NCI-H2227 (cell line): ENCODE results near the gene SLC6A4.

Source experiments
- DNase-seq: peaks from one replicate; lab custom pipeline; 2025; ENCODE audit not compliant: unreplicated experiment; lab: John Stamatoyannopoulos, UW

The SLC6A4 gene

DNA sequence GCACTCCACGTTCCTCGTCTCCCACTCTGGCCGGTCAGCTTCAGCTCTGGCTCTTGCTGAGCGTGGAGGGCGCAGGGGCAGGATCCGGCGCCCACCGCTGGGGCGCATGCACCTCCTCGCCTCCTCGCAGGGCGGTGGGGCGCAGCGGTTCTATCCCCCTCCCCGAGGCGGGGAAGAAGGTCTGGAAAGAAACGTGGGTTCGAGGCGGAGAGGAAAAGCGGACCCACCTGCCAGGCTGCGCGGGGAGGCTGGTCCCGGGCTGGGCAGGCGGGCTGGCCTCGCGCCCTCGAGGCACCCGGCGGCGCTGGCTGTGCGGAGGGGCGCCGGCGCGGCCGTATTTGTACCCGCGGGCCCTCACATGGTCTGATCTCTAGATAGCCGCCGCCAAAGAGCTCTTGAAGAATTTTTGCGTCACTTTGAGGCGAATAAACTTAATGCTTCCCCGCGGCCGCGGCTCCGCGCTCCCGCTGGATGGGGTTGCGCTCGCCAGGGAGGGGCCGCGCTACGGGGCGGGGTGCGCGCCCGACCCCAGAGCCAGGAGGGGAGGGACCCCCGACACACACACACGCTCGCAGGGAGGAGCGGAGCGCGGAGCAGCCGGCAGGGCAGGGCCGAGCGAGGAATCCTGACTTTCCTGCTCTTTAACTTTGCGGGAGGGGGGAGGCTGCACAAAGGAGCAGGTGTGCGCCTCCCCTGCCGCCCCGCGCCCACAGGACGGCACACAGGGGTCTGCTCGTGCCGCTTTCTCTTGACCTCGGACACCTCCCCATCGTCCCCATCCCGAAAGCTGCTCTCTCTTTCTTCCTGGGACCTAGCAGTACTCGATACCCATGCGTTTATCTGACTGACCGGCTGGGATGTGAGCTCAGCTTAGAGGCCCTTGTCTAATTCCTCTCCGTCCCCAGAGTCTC, at the start of gene SLC6A4:
TSS of gene SLC6A4 (minus strand) at position 312 of the 911 bp plus-strand sequence. CDS start 13,739 bp downstream, outside the sequence.
- no peak for DNase-seq

DNA sequence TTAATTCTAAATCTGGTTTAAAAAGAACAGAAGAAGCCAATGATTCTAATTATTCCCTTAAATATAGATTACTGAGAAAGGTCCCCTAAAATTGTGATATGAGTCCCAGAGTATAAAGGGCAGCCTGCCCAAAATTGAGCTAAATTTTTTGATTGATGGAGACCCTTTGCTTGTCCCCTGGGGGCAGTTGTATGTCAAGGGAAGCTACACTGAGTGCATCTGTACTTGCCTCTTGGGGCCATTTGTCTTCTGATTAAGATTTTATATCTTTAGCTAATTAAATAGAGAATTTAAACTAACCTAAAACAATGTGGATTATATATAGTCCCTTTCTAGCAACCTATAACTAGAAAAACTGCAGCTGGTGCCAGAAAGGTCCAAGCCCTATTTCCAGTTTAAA, 43.7 kb upstream of the SLC6A4 start:
- no peak for DNase-seq

DNA sequence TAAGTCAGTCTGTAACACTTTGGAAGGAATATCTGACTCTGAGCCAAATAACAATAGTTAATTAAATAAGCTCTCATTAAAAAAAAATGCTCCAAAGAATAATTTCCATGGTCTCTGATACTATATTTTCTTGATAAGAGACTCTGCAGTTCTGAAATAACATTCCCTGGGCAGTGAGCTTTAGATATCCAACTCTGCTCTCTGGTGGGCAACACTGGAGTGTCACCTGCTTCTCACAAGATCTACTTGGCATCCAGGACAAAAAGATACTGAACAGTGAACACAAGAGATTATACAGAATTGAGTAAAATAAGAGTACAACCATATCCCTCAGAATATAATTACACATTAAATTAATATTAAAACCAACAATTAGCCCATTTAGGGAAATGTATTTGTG, 42.5 kb upstream of the SLC6A4 start:
- DNase-seq, result peak; percentile 40

DNA sequence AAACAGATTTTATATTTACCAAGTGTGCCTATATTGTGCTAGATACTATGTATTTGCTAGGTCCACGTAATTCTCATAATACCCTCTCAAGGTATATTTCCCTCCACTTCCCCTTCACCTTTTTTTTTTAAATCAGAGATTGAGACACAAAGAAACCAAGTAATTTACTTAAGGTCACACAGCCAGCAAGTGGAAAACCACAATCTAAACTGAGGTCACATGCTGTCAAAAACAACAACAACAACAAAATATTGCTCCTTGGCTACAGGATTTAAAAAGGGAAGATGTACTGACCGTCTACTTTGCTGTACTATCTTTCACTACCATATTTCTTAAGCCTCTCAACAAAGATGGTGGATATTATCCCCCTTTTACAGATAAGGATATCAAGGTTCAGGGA, 40.4 kb upstream of the SLC6A4 start:
- DNase-seq, result no peak

DNA sequence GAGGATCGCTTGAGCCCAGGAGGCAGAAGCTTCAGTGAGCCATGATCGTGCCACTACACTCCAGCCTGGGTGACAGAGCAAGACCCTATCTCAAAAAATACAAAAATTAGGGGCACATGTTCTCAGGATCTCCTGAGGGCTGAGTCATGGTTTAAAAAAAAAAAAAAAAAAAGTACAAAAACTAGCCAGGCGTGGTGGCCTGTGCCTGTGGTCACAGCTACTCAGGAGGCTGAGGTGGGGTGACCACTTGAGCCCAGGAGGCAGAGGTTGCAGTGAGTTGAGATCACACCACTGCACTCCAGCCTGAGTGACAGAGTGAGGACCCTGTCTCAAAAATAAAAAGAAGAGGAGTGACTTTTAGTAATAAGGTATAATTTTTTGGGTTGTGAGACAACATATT, 39.4 kb upstream of the SLC6A4 start:
- no peak for DNase-seq

DNA sequence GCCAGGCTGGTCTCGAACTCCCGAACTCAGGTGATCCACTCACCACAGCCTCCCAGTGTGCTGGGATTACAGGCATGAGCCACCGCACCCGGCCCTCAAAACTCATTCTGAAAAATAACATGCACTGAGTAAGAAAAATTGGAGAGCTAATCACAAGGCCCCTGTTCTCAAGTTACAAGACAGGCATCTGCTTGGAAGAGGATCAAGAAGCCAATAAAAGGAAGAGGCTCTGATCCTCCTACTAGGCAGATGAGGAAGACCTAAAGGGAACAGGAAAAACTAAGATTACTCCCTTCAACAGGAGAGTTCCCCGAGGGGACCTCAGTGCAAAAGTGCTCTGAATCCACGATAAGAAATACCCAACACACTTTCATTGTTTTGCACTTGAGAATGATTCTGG, 37.9 kb upstream of the SLC6A4 start:
- DNase-seq, result no peak

GRCh38 chr17:30271102-30271501, 35.6 kb upstream of the SLC6A4 start:
- no peak for DNase-seq

DNA sequence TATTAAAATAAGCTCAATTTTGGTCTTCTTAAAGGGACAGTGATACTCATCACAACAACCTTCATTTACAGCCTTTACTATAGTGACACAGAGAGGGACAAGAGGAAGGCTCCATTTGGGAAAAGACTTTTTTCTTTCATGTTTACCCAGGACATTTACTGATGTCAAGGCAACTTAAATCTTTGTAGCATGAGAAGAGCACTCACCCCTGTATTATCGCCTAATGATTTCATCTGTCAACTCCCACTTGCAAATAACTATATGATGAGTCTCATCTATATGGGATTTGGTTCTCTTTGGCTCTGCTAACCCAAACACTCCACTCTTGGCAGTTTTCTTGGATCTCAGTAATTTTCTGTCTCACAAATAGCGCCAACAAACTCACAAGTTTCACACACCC, 32.1 kb upstream of the SLC6A4 start:
- no peak for DNase-seq

- DNase-seq, result peak; percentile 78
These were observed 28.2 kb upstream of the SLC6A4 start for GRCh38 chr17:30263552-30264333.

- DNase-seq, result no peak
These were observed 21.4 kb upstream of the SLC6A4 start for GRCh38 chr17:30256756-30257506.

- no peak for DNase-seq
These were observed 18.7 kb upstream of the SLC6A4 start for GRCh38 chr17:30254150-30254549.

DNA sequence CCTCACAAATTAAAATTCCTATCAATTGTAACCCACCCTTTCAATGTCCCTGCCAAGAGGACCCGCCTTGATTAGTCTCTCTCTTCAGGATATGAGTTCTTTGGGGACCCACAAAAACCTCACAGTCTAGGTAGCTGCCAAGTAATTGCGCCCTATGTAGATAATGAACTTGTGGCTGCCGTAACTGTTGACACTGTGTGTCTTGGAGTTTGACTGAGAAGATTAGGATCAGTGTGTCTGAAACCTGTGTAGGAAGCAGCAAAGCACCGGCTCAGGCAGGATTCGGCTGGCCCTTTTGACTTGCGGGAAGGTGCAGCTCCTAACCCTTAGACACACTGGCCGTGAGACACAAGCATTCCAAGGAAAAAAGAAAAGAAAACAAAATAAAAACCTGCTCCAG, 17.8 kb upstream of the SLC6A4 start:
- no peak for DNase-seq

DNA sequence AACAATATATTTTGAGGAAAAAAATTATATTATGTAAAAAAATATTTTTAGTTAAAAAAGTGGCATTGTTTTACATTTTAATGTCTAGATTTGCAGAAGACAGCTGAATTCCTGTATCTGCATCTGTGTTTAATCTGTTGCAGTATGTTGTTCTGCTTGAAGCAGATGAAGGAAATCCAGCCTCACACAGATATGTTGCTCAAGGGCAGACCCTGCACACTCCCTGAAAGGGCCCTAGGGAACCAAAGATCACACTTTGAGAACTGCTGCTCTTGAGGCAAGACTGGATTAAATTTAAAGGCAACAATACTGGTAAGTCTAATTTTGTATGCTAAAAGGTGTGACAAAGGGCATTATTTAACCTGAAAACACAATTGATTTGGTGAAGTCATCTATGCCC, 16.4 kb upstream of the SLC6A4 start:
- DNase-seq, result no peak

DNA sequence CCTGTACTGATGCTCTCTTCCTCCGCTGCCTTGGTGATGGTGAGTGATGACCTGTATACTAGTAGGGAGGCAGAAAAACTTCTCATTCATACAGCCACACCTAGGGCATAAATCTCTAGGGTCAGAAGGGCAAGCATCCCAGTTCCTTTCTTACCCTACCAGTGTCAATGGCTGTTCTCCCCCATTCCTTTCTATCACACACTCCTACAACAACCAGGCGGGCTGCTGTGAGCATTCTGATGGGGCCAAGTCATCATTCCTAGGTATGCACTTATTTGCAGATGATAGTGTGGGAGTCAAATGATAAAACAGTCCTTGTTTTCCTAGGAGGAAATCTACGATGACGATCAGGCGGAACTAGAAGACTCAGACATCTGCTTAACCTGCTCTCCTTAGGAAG, 14.0 kb upstream of the SLC6A4 start:
- DNase-seq, result no peak

- no peak for DNase-seq
These were observed 13.3 kb upstream of the SLC6A4 start for GRCh38 chr17:30248786-30249185.

DNA sequence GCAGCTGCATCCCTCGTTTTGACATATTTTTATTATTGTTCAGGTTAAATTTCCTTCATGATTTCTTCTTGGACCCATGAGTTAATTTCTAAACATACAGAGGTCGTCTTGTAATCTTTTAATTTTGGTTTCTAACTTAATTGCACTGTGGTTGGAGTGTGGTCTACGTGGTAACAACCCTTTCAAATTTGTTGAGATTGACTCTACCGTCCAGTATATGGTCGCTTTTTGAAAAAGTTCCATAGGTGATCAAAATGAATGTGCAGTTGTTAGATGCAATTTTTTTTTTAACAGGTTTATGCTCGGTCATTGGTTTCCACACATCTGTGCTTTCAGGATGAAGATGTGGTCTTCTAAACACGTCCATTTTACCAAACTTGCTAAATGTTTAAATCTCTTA, 11.0 kb upstream of the SLC6A4 start:
- no peak for DNase-seq

DNA sequence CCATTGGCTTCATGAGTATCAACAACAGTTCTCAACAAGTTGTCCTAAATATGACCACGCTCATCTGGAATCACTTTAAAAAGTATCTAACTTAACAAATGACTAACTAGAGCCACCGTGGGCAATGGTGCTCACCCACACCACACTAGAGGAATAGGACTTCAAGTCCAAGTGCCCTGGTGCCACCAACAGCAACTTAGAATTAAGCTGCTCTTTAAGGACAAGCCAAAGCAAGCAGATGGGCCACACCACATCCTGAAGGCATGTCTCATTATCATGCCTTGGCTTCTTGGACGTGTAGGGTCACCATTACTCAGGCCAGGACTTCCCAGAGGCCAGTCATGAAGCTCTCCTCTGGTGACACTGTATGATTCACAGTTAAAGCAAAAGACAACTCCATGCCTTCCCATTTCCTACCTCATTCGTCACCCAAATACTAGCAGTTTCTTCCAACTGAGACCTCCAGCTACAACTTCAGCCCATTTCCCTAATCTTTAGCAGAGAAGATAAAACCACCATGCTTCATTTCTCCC, 9.4 kb upstream of the SLC6A4 start:
- no peak for DNase-seq

DNA sequence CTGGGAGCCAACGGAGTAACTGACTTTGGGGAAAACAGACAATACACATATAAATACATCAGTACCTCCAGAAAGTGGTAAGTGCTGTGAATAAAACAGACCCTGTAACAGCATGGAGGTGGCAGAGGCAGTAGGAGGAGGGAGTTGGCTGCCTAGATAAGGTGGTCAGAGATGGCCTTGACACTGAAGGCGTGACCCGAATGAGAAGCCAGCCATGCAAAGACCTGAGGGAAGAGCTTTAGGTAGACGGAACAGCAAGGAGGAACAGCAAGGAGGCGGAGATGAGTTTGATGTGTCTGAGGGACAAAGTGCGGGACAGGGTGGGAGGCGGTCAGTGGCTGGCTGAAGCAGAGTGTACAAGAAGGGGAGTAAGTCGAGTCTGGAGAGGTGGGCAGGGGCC, 8.1 kb upstream of the SLC6A4 start:
- no peak for DNase-seq

- no peak for DNase-seq
These were observed 7.5 kb upstream of the SLC6A4 start for GRCh38 chr17:30243002-30243401.

DNA sequence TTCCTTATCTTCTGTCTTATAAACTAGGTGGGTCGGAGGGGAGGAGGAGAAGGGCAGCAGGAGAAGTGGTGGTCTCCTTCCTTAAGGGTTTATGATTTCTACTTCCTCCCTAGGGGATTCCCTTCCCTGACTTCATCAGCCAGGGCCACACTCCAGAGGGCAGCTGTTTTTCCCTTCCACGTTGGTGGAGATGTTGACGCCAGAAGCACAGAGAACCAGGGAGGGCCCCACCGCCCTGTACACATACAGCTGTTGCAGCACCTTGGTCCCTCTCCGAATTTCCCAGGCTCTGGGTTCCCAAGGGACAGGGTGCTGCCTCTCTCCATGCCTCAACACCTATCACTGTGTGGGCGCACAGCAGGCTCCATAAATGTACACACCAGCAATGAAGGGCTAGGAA, 5.6 kb upstream of the SLC6A4 start:
- DNase-seq, result no peak

- DNase-seq, result no peak
These were observed 4.7 kb upstream of the SLC6A4 start for GRCh38 chr17:30240177-30240576.
